Measurements from ENCODE around the gene LY6G6D.

The LY6G6D gene

DNA sequence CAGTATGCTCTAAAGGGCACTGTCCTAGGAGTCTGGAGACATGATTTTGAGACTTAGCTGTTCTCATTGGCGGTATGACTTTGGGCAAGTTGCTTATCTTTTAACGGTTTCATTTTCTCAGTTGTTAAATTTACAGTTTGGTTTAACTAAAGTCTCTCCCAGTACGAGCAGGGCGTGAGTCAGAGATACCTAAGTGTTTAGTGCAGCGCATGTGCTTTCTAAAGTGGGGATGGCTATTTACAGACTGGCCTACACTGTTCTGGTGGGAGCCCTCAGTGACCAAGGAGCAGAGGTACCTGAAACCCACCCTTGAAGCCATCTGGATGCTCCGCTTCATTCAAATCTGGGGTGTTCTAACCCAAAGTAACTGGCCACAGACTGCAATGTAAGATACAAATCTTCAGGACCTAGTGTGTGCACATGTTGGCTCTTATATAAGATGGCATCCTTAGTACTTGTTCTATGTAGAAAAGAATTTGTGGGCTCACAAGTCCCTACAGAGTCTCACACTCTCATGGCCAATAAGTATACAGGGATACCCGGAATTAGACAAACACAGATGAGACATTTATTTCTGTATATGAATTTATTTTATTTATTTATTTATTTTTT, 35.4 kb downstream of the LY6G6D start:
- Histone ChIP-seq H3K4me1 (ENCODE audit: low read length) (no peaks in the 10 kb centered on the region), H3K9me3 (ENCODE audit: insufficient read depth, low read length) (no peaks in the 10 kb centered on the region), H3K79me2 (ENCODE audit: low read length) (no peaks in the 10 kb centered on the region), H4K20me1 (ENCODE audit: insufficient read depth, low read length) (no peaks in the 10 kb centered on the region), H3K27ac (ENCODE audit: low read length) (no peak overlapping the region), H3K4me3 (ENCODE audit: low read length) (no peak overlapping the region), H3K36me3 (replicated peaks; ENCODE audit: low read depth, low read length) (peaks cover 9% of the 10 kb centered on the region), H3K27me3 (ENCODE audit: low read depth, low read length) (no peaks in the 10 kb centered on the region), H2AFZ (ENCODE audit: low read depth, low read length) (no peak overlapping the region), H3K9ac (ENCODE audit: low read length) (no peak overlapping the region), H3K4me2 (ENCODE audit: low read length) (no peak overlapping the region)
- no peak for TF ChIP-seq EZH2phosphoT487 (IDR thresholded peaks at IDR 0.05; ENCODE audit: low read depth)
- TF ChIP-seq, protein P1, sequence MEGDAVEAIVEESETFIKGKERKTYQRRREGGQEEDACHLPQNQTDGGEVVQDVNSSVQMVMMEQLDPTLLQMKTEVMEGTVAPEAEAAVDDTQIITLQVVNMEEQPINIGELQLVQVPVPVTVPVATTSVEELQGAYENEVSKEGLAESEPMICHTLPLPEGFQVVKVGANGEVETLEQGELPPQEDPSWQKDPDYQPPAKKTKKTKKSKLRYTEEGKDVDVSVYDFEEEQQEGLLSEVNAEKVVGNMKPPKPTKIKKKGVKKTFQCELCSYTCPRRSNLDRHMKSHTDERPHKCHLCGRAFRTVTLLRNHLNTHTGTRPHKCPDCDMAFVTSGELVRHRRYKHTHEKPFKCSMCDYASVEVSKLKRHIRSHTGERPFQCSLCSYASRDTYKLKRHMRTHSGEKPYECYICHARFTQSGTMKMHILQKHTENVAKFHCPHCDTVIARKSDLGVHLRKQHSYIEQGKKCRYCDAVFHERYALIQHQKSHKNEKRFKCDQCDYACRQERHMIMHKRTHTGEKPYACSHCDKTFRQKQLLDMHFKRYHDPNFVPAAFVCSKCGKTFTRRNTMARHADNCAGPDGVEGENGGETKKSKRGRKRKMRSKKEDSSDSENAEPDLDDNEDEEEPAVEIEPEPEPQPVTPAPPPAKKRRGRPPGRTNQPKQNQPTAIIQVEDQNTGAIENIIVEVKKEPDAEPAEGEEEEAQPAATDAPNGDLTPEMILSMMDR (IDR thresholded peaks at IDR 0.05; ENCODE audit: low read depth, low read length), result no peak

DNA sequence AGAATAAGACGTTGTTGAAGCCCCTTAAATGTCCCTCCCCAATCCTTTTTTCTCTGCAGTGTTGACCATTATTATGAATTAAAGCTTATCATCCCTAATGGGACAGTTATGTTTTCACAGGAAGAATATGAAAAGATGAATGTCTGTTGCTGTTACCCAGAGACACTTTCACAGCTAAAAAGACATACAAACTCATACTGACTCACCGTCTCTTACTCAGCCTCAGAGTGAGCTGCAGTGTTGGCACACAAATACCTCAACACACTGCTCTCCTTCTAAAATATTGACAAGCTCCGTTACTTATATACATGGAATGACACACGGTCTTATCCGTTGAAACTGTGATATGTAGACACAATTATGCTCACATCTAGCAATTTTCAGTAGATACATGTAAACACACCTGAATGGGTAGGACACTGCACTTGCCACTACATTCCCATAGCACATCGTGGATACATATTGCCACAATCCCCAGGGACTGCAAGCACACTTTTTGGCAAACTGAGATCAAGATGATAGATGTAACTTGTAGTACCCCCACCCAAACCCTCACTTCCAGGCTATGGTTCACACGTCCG, 37.7 kb downstream of the LY6G6D start:
- H3K27ac ChIP-seq (ENCODE audit: low read length), result no peak overlapping the region
- no peaks in the 10 kb centered on the region for H3K27me3 ChIP-seq (ENCODE audit: low read depth, low read length)
- H3K36me3 ChIP-seq (replicated peaks; ENCODE audit: low read depth, low read length), result peaks cover 4% of the 10 kb centered on the region
- TF ChIP-seq EZH2phosphoT487 (IDR thresholded peaks at IDR 0.05; ENCODE audit: low read depth), result no peak
- TF ChIP-seq, protein P1 (IDR thresholded peaks at IDR 0.05; ENCODE audit: low read depth, low read length), result no peak
- no peaks in the 10 kb centered on the region for H4K20me1 ChIP-seq (ENCODE audit: insufficient read depth, low read length)
- no peak overlapping the region for H3K4me2 ChIP-seq (ENCODE audit: low read length)
- no peak overlapping the region for H3K9ac ChIP-seq (ENCODE audit: low read length)
- no peaks in the 10 kb centered on the region for H3K79me2 ChIP-seq (ENCODE audit: low read length)
- H3K4me3 ChIP-seq (ENCODE audit: low read length), result no peak overlapping the region
- H3K9me3 ChIP-seq (ENCODE audit: insufficient read depth, low read length), result no peaks in the 10 kb centered on the region
- H2AFZ ChIP-seq (ENCODE audit: low read depth, low read length), result no peak overlapping the region
- no peaks in the 10 kb centered on the region for H3K4me1 ChIP-seq (ENCODE audit: low read length)

DNA sequence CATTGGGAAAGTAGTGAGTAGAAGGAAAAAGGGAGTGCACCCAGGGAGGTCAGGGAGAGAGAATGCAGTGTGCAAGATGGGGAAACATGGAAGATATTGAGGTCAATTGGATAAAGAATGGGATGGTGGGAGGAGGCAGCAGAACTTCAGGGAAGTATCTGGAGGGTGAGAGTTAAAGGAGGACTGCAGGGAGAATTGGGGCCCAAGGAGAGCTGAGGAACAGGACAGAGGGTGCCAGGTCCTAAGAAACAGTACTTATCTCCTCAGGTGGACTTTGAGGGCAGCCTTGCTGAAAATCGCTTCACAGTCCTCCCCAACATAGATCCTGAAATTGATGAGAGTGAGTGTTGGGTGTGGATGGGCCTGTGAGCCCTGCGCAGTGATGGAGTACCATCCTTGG, 43.1 kb downstream of the LY6G6D start:
- Histone ChIP-seq H3K4me3 (ENCODE audit: low read length) (no peak overlapping the region), H3K79me2 (ENCODE audit: low read length) (no peaks in the 10 kb centered on the region), H4K20me1 (ENCODE audit: insufficient read depth, low read length) (no peaks in the 10 kb centered on the region), H3K9ac (ENCODE audit: low read length) (no peak overlapping the region), H3K9me3 (ENCODE audit: insufficient read depth, low read length) (no peaks in the 10 kb centered on the region), H3K27ac (ENCODE audit: low read length) (no peak overlapping the region), H3K4me2 (ENCODE audit: low read length) (no peak overlapping the region), H3K36me3 (replicated peaks; ENCODE audit: low read depth, low read length) (no peaks in the 10 kb centered on the region), H3K27me3 (ENCODE audit: low read depth, low read length) (no peaks in the 10 kb centered on the region), H2AFZ (ENCODE audit: low read depth, low read length) (no peak overlapping the region), H3K4me1 (ENCODE audit: low read length) (no peaks in the 10 kb centered on the region)
- TF ChIP-seq, protein P1 (IDR thresholded peaks at IDR 0.05; ENCODE audit: low read depth, low read length), result no peak
- no peak for TF ChIP-seq EZH2phosphoT487 (IDR thresholded peaks at IDR 0.05; ENCODE audit: low read depth)

DNA sequence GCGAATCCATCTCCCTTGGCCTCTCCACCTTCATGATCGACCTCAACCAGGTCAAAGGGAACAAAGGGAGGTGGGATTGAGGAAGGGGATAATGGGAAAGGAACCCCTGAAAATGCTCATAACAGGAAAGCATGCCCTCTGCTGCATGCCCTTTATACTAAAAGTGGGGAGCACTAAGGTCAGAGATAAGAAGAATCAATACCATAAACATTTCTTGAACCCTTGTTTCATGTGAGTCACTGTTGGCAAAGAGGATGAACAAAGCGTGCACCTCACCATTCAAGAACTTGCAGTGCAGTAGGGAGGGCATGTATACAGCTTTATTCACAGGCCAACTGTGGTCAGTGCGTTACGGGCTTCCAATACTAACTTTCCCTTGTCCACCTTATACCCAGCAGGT, 45.6 kb downstream of the LY6G6D start:
- Histone ChIP-seq H4K20me1 (ENCODE audit: insufficient read depth, low read length) (no peaks in the 10 kb centered on the region), H3K27me3 (ENCODE audit: low read depth, low read length) (no peaks in the 10 kb centered on the region), H3K9me3 (ENCODE audit: insufficient read depth, low read length) (no peaks in the 10 kb centered on the region), H3K4me2 (ENCODE audit: low read length) (no peak overlapping the region), H3K27ac (ENCODE audit: low read length) (no peak overlapping the region), H3K36me3 (replicated peaks; ENCODE audit: low read depth, low read length) (peaks cover 4% of the 10 kb centered on the region), H3K4me1 (ENCODE audit: low read length) (no peaks in the 10 kb centered on the region), H3K4me3 (ENCODE audit: low read length) (no peak overlapping the region), H2AFZ (ENCODE audit: low read depth, low read length) (no peak overlapping the region), H3K79me2 (ENCODE audit: low read length) (no peaks in the 10 kb centered on the region), H3K9ac (ENCODE audit: low read length) (no peak overlapping the region)
- TF ChIP-seq EZH2phosphoT487 (IDR thresholded peaks at IDR 0.05; ENCODE audit: low read depth), result no peak
- TF ChIP-seq, protein P1 (IDR thresholded peaks at IDR 0.05; ENCODE audit: low read depth, low read length), result no peak

Measured in OCI-LY3 (cell line).